Smooth muscle cell of the brain vasculature (primary cell): ENCODE measurements around the gene COL4A4.
"Not testable (repeated sequence)": the region's sequence is repeated elsewhere in the genome, so short reads cannot be mapped to it uniquely, and the experiment has no call there.

Experiments used
- DNase-seq: peaks from one replicate; pipeline ENCODE4 v3.0.0-alpha.2; 2012; ENCODE audit warnings: low read depth, low spot score

COL4A4 gene

GRCh38 chr2:227163998-227164762 is at the start of gene COL4A4, which contains the start of gene COL4A3:
Gene COL4A4 (minus strand): TSS chr2:227164205. CDS start chr2:227147483, 16,722 bp downstream.
Gene COL4A3 (plus strand): TSS chr2:227164624. CDS start chr2:227164727, 103 bp downstream.
- DNase-seq: no peak

- DNase-seq: no peak
Measured at GRCh38 chr2:227207573-227207972, 43.6 kb upstream of the COL4A4 start.

- no peak for DNase-seq
Measured at GRCh38 chr2:227206406-227206805, 42.4 kb upstream of the COL4A4 start.

GRCh38 chr2:227205701-227206100 is 41.7 kb upstream of the COL4A4 start:
- no peak for DNase-seq

- no peak for DNase-seq
Measured at GRCh38 chr2:227204452-227204851, 40.4 kb upstream of the COL4A4 start.

- no peak for DNase-seq
Measured at GRCh38 chr2:227201771-227202170, 37.8 kb upstream of the COL4A4 start.

GRCh38 chr2:227198866-227199265 is 34.9 kb upstream of the COL4A4 start:
- DNase-seq: no peak

GRCh38 chr2:227194219-227194618 is 30.2 kb upstream of the COL4A4 start:
- DNase-seq: no peak

GRCh38 chr2:227192491-227192890 is 28.5 kb upstream of the COL4A4 start:
- DNase-seq: no peak

- DNase-seq: peak; percentile 17
Measured at GRCh38 chr2:227191367-227191766, 27.4 kb upstream of the COL4A4 start.

GRCh38 chr2:227188292-227188691 is 24.3 kb upstream of the COL4A4 start:
- no peak for DNase-seq

- DNase-seq: no peak
Measured at GRCh38 chr2:227186751-227187150, 22.7 kb upstream of the COL4A4 start.

- no peak for DNase-seq
Measured at GRCh38 chr2:227185615-227186232, 21.7 kb upstream of the COL4A4 start.

GRCh38 chr2:227183657-227184367 is 19.8 kb upstream of the COL4A4 start:
- no peak for DNase-seq

- DNase-seq: no peak
Measured at GRCh38 chr2:227182765-227183164, 18.8 kb upstream of the COL4A4 start.

GRCh38 chr2:227180770-227181169 is 16.8 kb upstream of the COL4A4 start:
- no peak for DNase-seq

- no peak for DNase-seq
Measured at GRCh38 chr2:227179988-227180685, 16.1 kb upstream of the COL4A4 start.

- DNase-seq: no peak
Measured at GRCh38 chr2:227177592-227178336, 13.8 kb upstream of the COL4A4 start.

GRCh38 chr2:227171779-227172178 is 7.8 kb upstream of the COL4A4 start:
- not testable (repeated sequence) for DNase-seq

GRCh38 chr2:227164763-227165291 is 822 bp upstream of the COL4A4 start:
- DNase-seq: no peak

- DNase-seq: no peak
Measured at GRCh38 chr2:227163485-227163997, 464 bp downstream of the COL4A4 start.
